Heart left ventricle (tissue), 13 donors: ENCODE results near the gene AKAP13.
"Not testable (repeated sequence)": the region's sequence is repeated elsewhere in the genome, so short reads cannot be mapped to it uniquely, and the experiment has no call there.

Experiments used
- CTCF ChIP-seq, 12 donors: fragments of 200-600 bp; sonication (generic) in 4 of 12; IDR thresholded peaks; one replicate each; pipeline versions ENCODE4 v1.5.0 to v1.8.0; 2018 to 2022; ENCODE audit warnings: antibody characterized with exemption in 12 of 12, mild to moderate bottlenecking in 5 of 12
- POLR2A ChIP-seq, 2 donors: fragments of 450-650 bp; IDR thresholded peaks; one replicate each; pipeline ENCODE4 v1.6.1; 2017; ENCODE audit warnings: antibody characterized with exemption in 2 of 2, mild to moderate bottlenecking in 2 of 2, moderate library complexity in 2 of 2
- donor health status: ischemic (EF 13 %, LVEDD 7.1; RV severe dilation, severe dysfunction).
- donor health status: DM: no; HTN: yes; CAD: no.
- donor health status: DM: no; HTN: no; CAD: no.
- donor health status: ischemic (EF 25% LVEDD 6.9; RV normal size, moderate dysfunction).
- donor health status: ischemic (EF 25% LVEDD 5.7; RV mildly dilated, moderate dysfunction).
- donor health status: ischemic (EF 35%, LVEDD 5.7; RV mildly dilated, moderate dysfunction).
- donor health status: nonischemic (EF 11% LVEDD 7.7; RV severe dilation, severe dysfunction).
- donor health status: DM: yes; HTN: yes; CAD: no.
- donor health status: PGD.
- donor health status: ischemic (EF 29% LVEDD 5.4; RV normal size, mild dysfunction).
- donor health status: nonischemic (EF 23%, LVEDD 6.1; RV moderate dilation, normal function).

- not testable (repeated sequence) for TF ChIP-seq CTCF, POLR2A (IDR thresholded peaks at IDR 0.05)
These were observed 32.9 kb upstream of the AKAP13 start for GRCh38 chr15:85347264-85348047.
